Rectal smooth muscle tissue (tissue), 1 donor: ENCODE results near the gene RNU7-1.

Experiments
- H3K27ac ChIP-seq: one replicate; pipeline ENCODE4 v1.7.0; 2013; ENCODE audit warnings: low read depth, low read length, inconsistent platforms
- H3K27me3 ChIP-seq: one replicate; pipeline ENCODE4 v1.7.0; 2013; ENCODE audit warnings: low read length; ENCODE audit not compliant: control insufficient read depth, insufficient read depth
- H3K36me3 ChIP-seq: one replicate; pipeline ENCODE4 v1.7.0; 2013; ENCODE audit warnings: low read length; ENCODE audit not compliant: control insufficient read depth, insufficient read depth
- H3K4me1 ChIP-seq: one replicate; pipeline ENCODE4 v1.7.0; 2013; ENCODE audit warnings: low read length; ENCODE audit not compliant: control insufficient read depth, insufficient read depth
- H3K4me3 ChIP-seq: one replicate; pipeline ENCODE4 v1.7.0; 2013; ENCODE audit warnings: low read length
- H3K9ac ChIP-seq: one replicate; pipeline ENCODE4 v1.7.0; 2013; ENCODE audit warnings: low read length

The RNU7-1 gene

GRCh38 chr12:6912164-6912935 lies 31.3 kb upstream of the RNU7-1 start:
- Histone ChIP-seq H3K9ac (no peak overlapping the region), H3K4me1 (peaks cover 8% of the 10 kb centered on the region), H3K36me3 (no peaks in the 10 kb centered on the region), H3K4me3 (no peak overlapping the region), H3K27ac (no peak overlapping the region), H3K27me3 (no peaks in the 10 kb centered on the region)

GRCh38 chr12:6914246-6914946 lies 29.2 kb upstream of the RNU7-1 start, which contains the start of gene ENO2:
Gene ENO2 (plus strand): TSS chr12:6914580. CDS start chr12:6915833, 1,253 bp downstream.
- Histone ChIP-seq H3K4me3 (peak within 1 kb of the TSS; percentile 84), H3K4me1 (peaks cover 8% of the 10 kb centered on the region), H3K36me3 (peaks cover 2% of the 10 kb centered on the region), H3K9ac (peak within 1 kb of the TSS; percentile 74), H3K27me3 (no peaks in the 10 kb centered on the region), H3K27ac (peak within 1 kb of the TSS; percentile 85)

GRCh38 chr12:6914947-6915788 lies 28.4 kb upstream of the RNU7-1 start:
- Histone ChIP-seq H3K27me3 (no peaks in the 10 kb centered on the region), H3K4me3 (peak overlapping the region; percentile 84), H3K36me3 (peaks cover 2% of the 10 kb centered on the region), H3K4me1 (peaks cover 8% of the 10 kb centered on the region), H3K9ac (peak overlapping the region; percentile 53), H3K27ac (peak overlapping the region; percentile 85)

- no peak overlapping the region for H3K4me3 ChIP-seq
- no peak overlapping the region for H3K9ac ChIP-seq
- no peaks in the 10 kb centered on the region for H3K27me3 ChIP-seq
- H3K36me3 ChIP-seq = peaks cover 2% of the 10 kb centered on the region
- peaks cover 8% of the 10 kb centered on the region for H3K4me1 ChIP-seq
- no peak overlapping the region for H3K27ac ChIP-seq
Observed at GRCh38 chr12:6915789-6916285, 27.8 kb upstream of the RNU7-1 start.

GRCh38 chr12:6916426-6917200 lies 27.0 kb upstream of the RNU7-1 start:
- Histone ChIP-seq H3K4me1 (peaks cover 8% of the 10 kb centered on the region), H3K36me3 (peaks cover 2% of the 10 kb centered on the region), H3K27me3 (no peaks in the 10 kb centered on the region), H3K4me3 (no peak overlapping the region), H3K9ac (no peak overlapping the region), H3K27ac (no peak overlapping the region)

- no peak overlapping the region for H3K27ac ChIP-seq
- H3K9ac ChIP-seq = no peak overlapping the region
- no peaks in the 10 kb centered on the region for H3K27me3 ChIP-seq
- H3K4me1 ChIP-seq = peaks cover 8% of the 10 kb centered on the region
- H3K36me3 ChIP-seq = peaks cover 2% of the 10 kb centered on the region
- no peak overlapping the region for H3K4me3 ChIP-seq
Observed at GRCh38 chr12:6917491-6918231, 26.0 kb upstream of the RNU7-1 start.

- no peak overlapping the region for H3K27ac ChIP-seq
- H3K36me3 ChIP-seq = peaks cover 2% of the 10 kb centered on the region
Observed at GRCh38 chr12:6919588-6919987, 24.0 kb upstream of the RNU7-1 start.

GRCh38 chr12:6921539-6921938 lies 22.1 kb upstream of the RNU7-1 start:
- Histone ChIP-seq H3K9ac (no peak overlapping the region), H3K27me3 (no peaks in the 10 kb centered on the region), H3K36me3 (peaks cover 2% of the 10 kb centered on the region), H3K4me3 (no peak overlapping the region), H3K4me1 (peaks cover 23% of the 10 kb centered on the region), H3K27ac (no peak overlapping the region)

More at GRCh38 chr12:6919588-6919987, 24.0 kb upstream of the RNU7-1 start:
- Histone ChIP-seq H3K27me3 (no peaks in the 10 kb centered on the region), H3K4me1 (peaks cover 12% of the 10 kb centered on the region), H3K9ac (no peak overlapping the region), H3K4me3 (no peak overlapping the region)

GRCh38 chr12:6921996-6922946 lies 21.3 kb upstream of the RNU7-1 start:
- Histone ChIP-seq H3K36me3 (peaks cover 2% of the 10 kb centered on the region), H3K4me3 (no peak overlapping the region), H3K27ac (no peak overlapping the region), H3K9ac (no peak overlapping the region), H3K4me1 (peaks cover 26% of the 10 kb centered on the region), H3K27me3 (no peaks in the 10 kb centered on the region)

- no peak overlapping the region for H3K27ac ChIP-seq
- no peak overlapping the region for H3K9ac ChIP-seq
Observed at GRCh38 chr12:6923003-6923732, 20.4 kb upstream of the RNU7-1 start.

More at GRCh38 chr12:6923003-6923732, 20.4 kb upstream of the RNU7-1 start:
- no peaks in the 10 kb centered on the region for H3K27me3 ChIP-seq
- no peaks in the 10 kb centered on the region for H3K36me3 ChIP-seq
- H3K4me3 ChIP-seq = no peak overlapping the region
- H3K4me1 ChIP-seq = peaks cover 26% of the 10 kb centered on the region
